Measurements from ENCODE around the gene SLC46A1. TPM values are rescaled to one million over a fixed set of nuclear protein-coding genes. Genes with fewer than 3 reads are reported as not detected.

The SLC46A1 gene
- total and polyA plus RNA-seq, 2 of the 13 experiments (the other 11 are each of a cell fraction or from before 2014, with no cell fraction given): 19.6 to 22.6 TPM

DNA sequence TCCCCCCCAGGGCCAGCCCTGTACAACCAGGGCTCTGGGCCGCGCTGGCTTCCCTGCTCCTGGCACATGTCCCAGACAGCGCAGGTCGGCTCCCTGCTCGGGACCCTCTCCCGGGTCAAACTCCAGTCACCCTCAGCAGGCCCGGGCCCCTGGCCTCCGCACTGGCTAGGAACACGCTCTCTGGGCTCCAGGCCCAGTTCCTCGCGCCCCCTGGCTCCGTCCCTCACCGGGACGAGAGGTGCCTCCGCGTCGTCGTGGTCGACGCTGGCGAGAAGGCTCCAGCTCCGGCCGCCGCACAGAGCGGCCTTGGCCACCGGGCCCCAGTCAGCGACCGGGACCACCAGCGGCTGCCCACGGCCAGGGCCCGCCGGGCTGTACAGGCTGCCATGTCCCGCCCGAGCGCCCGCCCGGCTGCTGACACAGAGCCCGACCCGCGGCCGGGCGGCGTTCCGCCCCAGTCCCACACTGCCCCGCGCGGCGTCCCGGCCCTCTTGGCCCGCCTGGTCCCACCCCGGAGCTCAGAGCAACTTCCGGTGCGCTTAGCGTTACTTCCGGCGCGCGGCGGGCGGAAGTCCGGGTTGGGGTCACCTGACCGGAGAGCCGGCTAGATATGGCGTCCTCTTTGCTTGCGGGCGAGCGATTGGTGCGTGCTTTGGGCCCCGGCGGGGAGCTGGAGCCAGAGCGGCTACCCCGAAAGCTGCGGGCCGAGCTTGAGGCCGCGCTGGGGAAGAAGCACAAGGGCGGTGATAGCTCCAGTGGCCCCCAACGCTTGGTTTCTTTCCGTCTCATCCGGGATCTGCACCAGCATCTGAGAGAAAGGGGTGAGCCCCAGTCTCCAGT is 48.7 kb downstream of the SLC46A1 start, which contains the start of gene POLDIP2 (continued):
- 0 out of 2 replicates have a peak, but pooled peaks have one; percentile 24 for TF ChIP-seq ZNF354B (CRISPR knock-in tag; IDR thresholded peaks at IDR 0.05)
- TF ChIP-seq KDM5A (IDR thresholded peaks at IDR 0.05; ENCODE audit: borderline replicate concordance, low read length): peak; percentile 98
- peak; percentile 70; the same call in 1 of the 2 replicates for TF ChIP-seq ZNF704 (CRISPR knock-in tag; IDR thresholded peaks at IDR 0.05; ENCODE audit: borderline replicate concordance)
- peak; percentile 50; the same call in 1 of the 2 replicates for TF ChIP-seq CHCHD3 (CRISPR knock-in tag; IDR thresholded peaks at IDR 0.05)
- TF ChIP-seq TBX2 (CRISPR knock-in tag; IDR thresholded peaks at IDR 0.05; ENCODE audit: borderline replicate concordance): peak; percentile 88
- TF ChIP-seq ZNF749 (CRISPR knock-in tag; IDR thresholded peaks at IDR 0.05; ENCODE audit: borderline replicate concordance): 0 out of 2 replicates have a peak, but pooled peaks have one; percentile 73
- peak; percentile 47; the same call in 1 of the 2 replicates for TF ChIP-seq ZNF768 (CRISPR knock-in tag; IDR thresholded peaks at IDR 0.05)
- TF ChIP-seq ZNF678 (CRISPR knock-in tag; IDR thresholded peaks at IDR 0.05): no peak
- 0 out of 2 replicates have a peak, but pooled peaks have one; percentile 43 for TF ChIP-seq ZNF569 (CRISPR knock-in tag; IDR thresholded peaks at IDR 0.05; ENCODE audit: borderline replicate concordance)
- peak; percentile 57 for TF ChIP-seq TEAD3 (CRISPR knock-in tag; optimal IDR thresholded peaks at IDR 0.05; ENCODE audit: borderline replicate concordance)
- no peak for TF ChIP-seq WIZ (CRISPR knock-in tag; IDR thresholded peaks at IDR 0.05)
- TF ChIP-seq ARNTL (CRISPR knock-in tag; IDR thresholded peaks at IDR 0.05): peak; percentile 41
- TF ChIP-seq U2AF1 (optimal IDR thresholded peaks at IDR 0.05; ENCODE audit: low read depth, low read length): no peak
- TF ChIP-seq ZNF615 (CRISPR knock-in tag; IDR thresholded peaks at IDR 0.05; ENCODE audit: borderline replicate concordance): peak; percentile 60; the same call in 1 of the 2 replicates
- TF ChIP-seq, protein P1, sequence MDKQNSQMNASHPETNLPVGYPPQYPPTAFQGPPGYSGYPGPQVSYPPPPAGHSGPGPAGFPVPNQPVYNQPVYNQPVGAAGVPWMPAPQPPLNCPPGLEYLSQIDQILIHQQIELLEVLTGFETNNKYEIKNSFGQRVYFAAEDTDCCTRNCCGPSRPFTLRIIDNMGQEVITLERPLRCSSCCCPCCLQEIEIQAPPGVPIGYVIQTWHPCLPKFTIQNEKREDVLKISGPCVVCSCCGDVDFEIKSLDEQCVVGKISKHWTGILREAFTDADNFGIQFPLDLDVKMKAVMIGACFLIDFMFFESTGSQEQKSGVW (CRISPR knock-in tag; IDR thresholded peaks at IDR 0.05; ENCODE audit: borderline replicate concordance): 0 out of 2 replicates have a peak, but pooled peaks have one; percentile 23
- peak; percentile 35; the same call in 1 of the 2 replicates for TF ChIP-seq BHLHE40 (IDR thresholded peaks at IDR 0.05; ENCODE audit: low read length)
- TF ChIP-seq ARNT2 (CRISPR knock-in tag; IDR thresholded peaks at IDR 0.05; ENCODE audit: low read depth): peak; percentile 82; the same call in 1 of the 2 replicates
- TF ChIP-seq SNAPC5 (CRISPR knock-in tag; IDR thresholded peaks at IDR 0.05; ENCODE audit: borderline replicate concordance): peak; percentile 92; the same call in 1 of the 2 replicates
- no peak for TF ChIP-seq DNMT3B (CRISPR knock-in tag; conservative IDR thresholded peaks at IDR 0.05)
- TF ChIP-seq SALL1 (CRISPR knock-in tag; IDR thresholded peaks at IDR 0.05): peak; percentile 84
- TF ChIP-seq PHF20 (CRISPR knock-in tag; IDR thresholded peaks at IDR 0.05): peak; percentile 100
- TF ChIP-seq ZUFSP (CRISPR knock-in tag; IDR thresholded peaks at IDR 0.05; ENCODE audit: borderline replicate concordance): no peak
